SU-DHL-6 (cell line): Measurements from ENCODE around the gene SYT9.

Experiments used
- H2AFZ ChIP-seq: fragments of 200-600 bp; sonication (generic); 2 replicates; pipeline ENCODE4 v1.6.1; 2014; ENCODE audit warnings: low read depth, mild to moderate bottlenecking, moderate library complexity, mixed read lengths, antibody characterized with exemption, low read length; ENCODE audit not compliant: severe bottlenecking
- H3F3A ChIP-seq: fragments of 200-600 bp; shearing (Covaris generic); 2 replicates; pipeline ENCODE4 v1.6.0; 2016; ENCODE audit warnings: antibody characterized with exemption, mild to moderate bottlenecking; ENCODE audit not compliant: insufficient read depth
- H3K27ac ChIP-seq: fragments of 200-600 bp; sonication (generic); 2 replicates; pipeline ENCODE4 v1.5.1; 2016; ENCODE audit warnings: low read depth, mild to moderate bottlenecking, low read length, moderate library complexity, mixed read lengths
- H3K27me3 ChIP-seq: fragments of 200-600 bp; sonication (generic), shearing (Covaris generic); 2 replicates; pipeline ENCODE4 v1.6.0; 2014; ENCODE audit warnings: mild to moderate bottlenecking, low read length
- H3K36me3 ChIP-seq: fragments of 200-600 bp; sonication (generic); 2 replicates; pipeline ENCODE4 v1.6.1; 2014; ENCODE audit warnings: mild to moderate bottlenecking, low read length, mixed read lengths
- H3K4me2 ChIP-seq: fragments of 300-600, 200-600 bp; shearing (Covaris generic), sonication (generic); 2 replicates; pipeline ENCODE4 v1.6.0; 2014; ENCODE audit warnings: low read length, low read depth, mild to moderate bottlenecking; ENCODE audit not compliant: poor library complexity, severe bottlenecking
- H3K4me3 ChIP-seq: fragments of 200-600 bp; sonication (generic); 2 replicates; pipeline ENCODE4 v1.5.1; 2014; ENCODE audit warnings: antibody characterized with exemption, low read length, mild to moderate bottlenecking, mixed read lengths; ENCODE audit not compliant: insufficient read depth, poor library complexity, severe bottlenecking
- H3K79me2 ChIP-seq: fragments of 200-600 bp; sonication (generic); 2 replicates; pipeline ENCODE4 v1.6.1; 2014; ENCODE audit warnings: mild to moderate bottlenecking, low read length, moderate library complexity; ENCODE audit not compliant: insufficient read depth
- H3K9ac ChIP-seq: fragments of 200-600 bp; sonication (generic); 2 replicates; pipeline ENCODE4 v1.7.0; 2014; ENCODE audit warnings: mild to moderate bottlenecking, low read length
- H3K9me2 ChIP-seq: fragments of 200-600 bp; sonication (generic); replicated peaks from 2 replicates; pipeline ENCODE4 v1.6.1; 2014; ENCODE audit warnings: low read length; ENCODE audit not compliant: insufficient read depth
- H3K9me3 ChIP-seq: fragments of 200-600 bp; sonication (generic); 2 replicates; pipeline ENCODE4 v1.6.1; 2014; ENCODE audit warnings: low read length, mixed read lengths; ENCODE audit not compliant: insufficient read depth
- H4K20me1 ChIP-seq: fragments of 200-600 bp; sonication (generic); 2 replicates; pipeline ENCODE4 v1.6.1; 2014; ENCODE audit warnings: low read depth, mild to moderate bottlenecking, antibody characterized with exemption, low read length, moderate library complexity, mixed read lengths
- CTCF ChIP-seq: fragments of 200-600 bp; sonication (generic); IDR thresholded peaks from one replicate; pipeline ENCODE4 v1.5.1; 2017; ENCODE audit warnings: antibody characterized with exemption, mild to moderate bottlenecking, low read length, moderate library complexity; ENCODE audit not compliant: insufficient read depth, poor library complexity, severe bottlenecking
- EZH2phosphoT487 ChIP-seq: fragments of 200-600 bp; sonication (generic), shearing (Covaris generic); conservative IDR thresholded peaks from 2 replicates; pipeline ENCODE4 v1.6.1; 2018; ENCODE audit warnings: mild to moderate bottlenecking, antibody characterized with exemption, low read length, moderate library complexity, mixed read lengths

The SYT9 gene

GRCh38 chr11:7320306-7320705 lies 68.6 kb downstream of the SYT9 start:
- H3K9ac ChIP-seq = no peak overlapping the region
- H4K20me1 ChIP-seq = no peaks in the 10 kb centered on the region
- no peaks in the 10 kb centered on the region for H3K27me3 ChIP-seq
- H2AFZ ChIP-seq = no peak overlapping the region
- no peaks in the 10 kb centered on the region for H3K9me3 ChIP-seq
- H3K79me2 ChIP-seq = no peaks in the 10 kb centered on the region
- no peak overlapping the region for H3K27ac ChIP-seq
- H3K4me3 ChIP-seq = no peak overlapping the region
- H3K36me3 ChIP-seq = no peaks in the 10 kb centered on the region; the same call in 1 of the 2 replicates
- H3K9me2 ChIP-seq = no peaks in the 10 kb centered on the region
- no peaks in the 10 kb centered on the region for H3F3A ChIP-seq
- TF ChIP-seq CTCF (no peak), EZH2phosphoT487 (no peak)
- H3K4me2 ChIP-seq = no peak overlapping the region

GRCh38 chr11:7321473-7322450 lies 70.1 kb downstream of the SYT9 start:
- H3K9me3 ChIP-seq = no peaks in the 10 kb centered on the region
- no peak overlapping the region for H3K9ac ChIP-seq
- TF ChIP-seq CTCF (no peak), EZH2phosphoT487 (no peak)
- no peak overlapping the region for H3K27ac ChIP-seq
- H3K36me3 ChIP-seq = no peaks in the 10 kb centered on the region; the same call in 1 of the 2 replicates
- no peaks in the 10 kb centered on the region for H3F3A ChIP-seq
- H3K4me2 ChIP-seq = no peak overlapping the region
- H4K20me1 ChIP-seq = no peaks in the 10 kb centered on the region
- no peaks in the 10 kb centered on the region for H3K9me2 ChIP-seq
- H3K27me3 ChIP-seq = no peaks in the 10 kb centered on the region
- no peak overlapping the region for H2AFZ ChIP-seq
- no peaks in the 10 kb centered on the region for H3K79me2 ChIP-seq
- no peak overlapping the region for H3K4me3 ChIP-seq

- Histone ChIP-seq H3K4me2 (no peak overlapping the region), H3K4me3 (no peak overlapping the region), H3K36me3 (no peaks in the 10 kb centered on the region), H4K20me1 (no peaks in the 10 kb centered on the region), H3K9ac (no peak overlapping the region), H3K27me3 (no peaks in the 10 kb centered on the region), H3K79me2 (no peaks in the 10 kb centered on the region), H3F3A (no peaks in the 10 kb centered on the region), H2AFZ (no peak overlapping the region), H3K27ac (no peak overlapping the region), H3K9me3 (no peaks in the 10 kb centered on the region), H3K9me2 (no peaks in the 10 kb centered on the region)
- no peak for TF ChIP-seq CTCF
- TF ChIP-seq EZH2phosphoT487 = no peak
Observed at GRCh38 chr11:7332451-7332850, 80.7 kb downstream of the SYT9 start.
